K562 (cell line): Measurements from ENCODE around the gene TMEM131L. TPM values are rescaled to one million over a fixed set of nuclear protein-coding genes. Genes with fewer than 3 reads are reported as not detected.

ENCODE experiments used
- DIDO1 ChIP-seq: fragments of 450-650 bp; IDR thresholded peaks from 2 replicates; pipeline ENCODE4 v1.6.1; 2016; ENCODE audit warnings: low read depth, missing biosample characterization, missing genetic modification characterization
- HNRNPK ChIP-seq: fragments of 200-400 bp; formaldehyde crosslinking; IDR thresholded peaks from one replicate; pipeline ENCODE4 v1.6.1; 2018; ENCODE audit warnings: mild to moderate bottlenecking, low read depth, low read length; ENCODE audit not compliant: poor library complexity, severe bottlenecking
- KAT7 ChIP-seq: sonication (generic); formaldehyde crosslinking; IDR thresholded peaks from 2 replicates; pipeline ENCODE4 v1.8.0; 2022; ENCODE audit warnings: missing genetic modification reagents, mild to moderate bottlenecking, borderline replicate concordance
- KHSRP ChIP-seq: fragments of 450-650 bp; IDR thresholded peaks from 2 replicates; pipeline ENCODE4 v1.6.1; 2017
- KLF16 ChIP-seq: IDR thresholded peaks from 2 replicates; pipeline ENCODE4 v1.6.1; 2016; ENCODE audit warnings: antibody characterized with exemption
- NFIX ChIP-seq: fragments of 250-450 bp; sonication (Bioruptor Pico); IDR thresholded peaks from 2 replicates; pipeline ENCODE4 v1.4.0; 2020; ENCODE audit warnings: low read depth, mild to moderate bottlenecking, moderate library complexity
- NONO ChIP-seq, 2 experiments: fragments of 200-400 bp in 1 of 2; fragments of 450-650 bp in 1 of 2; formaldehyde crosslinking in 1 of 2; IDR thresholded peaks; 2 replicates each; pipeline ENCODE4 v1.6.1; 2017; ENCODE audit warnings: low read depth in 2 of 2, mild to moderate bottlenecking in 2 of 2, moderate library complexity in 2 of 2, low read length in 1 of 2
- POLR2AphosphoS5 ChIP-seq: IDR thresholded peaks from 2 replicates; pipeline ENCODE4 v1.6.1; 2011; ENCODE audit warnings: mild to moderate bottlenecking, low read depth, low read length, moderate library complexity; ENCODE audit not compliant: control insufficient read depth, insufficient read depth
- ZBTB1 ChIP-seq: sonication (generic); formaldehyde crosslinking; IDR thresholded peaks from 2 replicates; pipeline ENCODE4 v1.8.1; 2023; ENCODE audit warnings: missing genetic modification reagents, low read depth, mild to moderate bottlenecking, borderline replicate concordance
- ZNF197 ChIP-seq: fragments of 200-800 bp; sonication (Bioruptor generic); IDR thresholded peaks from 2 replicates; pipeline ENCODE4 v1.6.1; 2016; ENCODE audit warnings: low read depth, missing genetic modification characterization, missing compliant biosample characterization
- ZNF444 ChIP-seq: fragments of 250-450 bp; sonication (Bioruptor Pico); IDR thresholded peaks from 2 replicates; pipeline ENCODE4 v1.4.0; 2020; ENCODE audit warnings: mild to moderate bottlenecking, moderate library complexity
- polyA plus RNA-seq, 8 experiments: library from polyadenylated mRNA; depleted of rRNA in 4 of 8; stranded (reverse) in 5 of 8; unstranded in 3 of 8; fragments of >200 nt; fragmentation: Nextera tagmentation in 2 of 8; fragmentation: Illumina TruSeq in 1 of 8; extraction: Ambion mirVana in 2 of 8; extraction: Trizol in 1 of 8; gene quantifications; 2 replicates each; pipeline versions ENCODE4 v1.2.1 to v1.2.3, GENCODE V29; 2011 to 2014; ENCODE audit warnings: inconsistent platforms in 1 of 8, missing spikeins in 1 of 8
- total RNA-seq, 7 experiments: library from RNA; depleted of rRNA in 6 of 7; stranded (reverse); fragments of >200 nt in 6 of 7; fragmentation: Illumina TruSeq in 2 of 7; extraction: Trizol in 2 of 7; gene quantifications; 2 replicates each; pipeline versions ENCODE4 v1.2.1 to v1.2.3, GENCODE V29; 2011 to 2021; ENCODE audit warnings: low replicate concordance in 1 of 7
- TF ChIP-seq, protein P1 (sequence below): fragments of 250-450 bp; sonication (Bioruptor Pico); IDR thresholded peaks from 2 replicates; pipeline ENCODE4 v1.4.0; 2020; ENCODE audit warnings: mild to moderate bottlenecking, moderate library complexity
- TF ChIP-seq, protein P2 (sequence below), 2 experiments: fragments of 250-450 bp in 1 of 2; fragments of 450-650 bp in 1 of 2; sonication (Bioruptor Pico) in 1 of 2; IDR thresholded peaks; 2 replicates each; pipeline versions ENCODE4 v1.6.1 to v1.8.0; 2016 to 2021; ENCODE audit warnings: mild to moderate bottlenecking in 2 of 2, moderate library complexity in 2 of 2, missing compliant biosample characterization in 1 of 2, missing genetic modification characterization in 1 of 2
- TF ChIP-seq, protein P3 (sequence below), 2 experiments: IDR thresholded peaks; 2 replicates each; pipeline ENCODE4 v1.6.1; 2012; ENCODE audit warnings: improper control_type of control experiment in 2 of 2, low read depth in 2 of 2, low read length in 2 of 2, borderline replicate concordance in 1 of 2
- TF ChIP-seq, protein P4 (sequence below), 2 experiments: fragments of 450-650 bp; conservative IDR thresholded peaks; 2 replicates each; pipeline ENCODE4 v1.6.1; 2017; ENCODE audit warnings: mild to moderate bottlenecking in 2 of 2, moderate library complexity in 2 of 2

The TMEM131L gene
- total and polyA plus RNA-seq, 9 of the 15 experiments (the other 6 are each of a cell fraction or from before 2014, with no cell fraction given), result 1.2 to 20.8 (median 12.9) TPM

DNA sequence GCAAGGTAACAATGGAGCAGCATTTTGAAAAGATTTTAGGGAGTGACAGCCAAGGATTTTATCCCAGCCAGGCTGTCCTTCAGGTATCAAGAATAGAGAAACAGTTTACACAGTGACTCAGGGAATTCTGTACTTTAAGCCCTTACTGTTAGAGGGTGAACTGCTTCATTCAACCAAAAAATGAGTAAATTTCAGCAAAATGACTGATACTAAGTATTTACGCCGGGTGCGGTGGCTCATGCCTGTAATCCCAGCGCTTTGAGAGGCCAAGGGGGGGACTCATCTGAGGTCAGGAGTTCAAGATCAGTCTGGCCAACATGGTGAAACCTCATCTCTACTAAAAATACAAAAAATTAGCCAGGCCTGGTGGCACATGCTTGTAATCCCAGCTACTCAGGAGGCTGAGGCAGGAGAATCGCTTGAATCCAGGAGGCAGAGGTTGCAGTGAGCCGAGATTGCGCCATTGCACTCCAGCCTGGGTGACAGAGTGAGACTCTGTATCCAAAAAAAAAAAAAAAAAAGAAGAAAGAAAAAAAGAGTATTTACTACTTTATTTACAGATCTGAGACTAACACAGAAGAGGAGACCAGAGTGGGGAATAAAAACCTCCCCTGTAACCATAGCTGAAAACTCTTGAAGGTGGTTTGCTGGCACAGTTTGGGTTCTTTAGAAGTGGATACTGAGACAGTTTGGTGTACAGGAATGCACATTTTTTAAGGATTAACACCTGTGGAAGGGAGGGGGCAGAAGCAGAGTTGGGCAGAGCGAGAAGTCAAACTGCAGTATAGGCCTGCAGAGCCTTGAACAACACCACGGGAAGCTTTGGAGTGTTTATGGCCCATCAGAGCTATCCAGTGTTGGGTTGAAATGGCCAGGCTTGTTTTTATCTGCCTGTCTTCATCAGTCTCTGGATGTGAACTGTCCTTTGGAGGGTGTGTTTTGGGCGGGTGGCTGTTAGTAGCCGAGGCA, 40.5 kb downstream of the TMEM131L start (continued):
- TF ChIP-seq, protein P1, sequence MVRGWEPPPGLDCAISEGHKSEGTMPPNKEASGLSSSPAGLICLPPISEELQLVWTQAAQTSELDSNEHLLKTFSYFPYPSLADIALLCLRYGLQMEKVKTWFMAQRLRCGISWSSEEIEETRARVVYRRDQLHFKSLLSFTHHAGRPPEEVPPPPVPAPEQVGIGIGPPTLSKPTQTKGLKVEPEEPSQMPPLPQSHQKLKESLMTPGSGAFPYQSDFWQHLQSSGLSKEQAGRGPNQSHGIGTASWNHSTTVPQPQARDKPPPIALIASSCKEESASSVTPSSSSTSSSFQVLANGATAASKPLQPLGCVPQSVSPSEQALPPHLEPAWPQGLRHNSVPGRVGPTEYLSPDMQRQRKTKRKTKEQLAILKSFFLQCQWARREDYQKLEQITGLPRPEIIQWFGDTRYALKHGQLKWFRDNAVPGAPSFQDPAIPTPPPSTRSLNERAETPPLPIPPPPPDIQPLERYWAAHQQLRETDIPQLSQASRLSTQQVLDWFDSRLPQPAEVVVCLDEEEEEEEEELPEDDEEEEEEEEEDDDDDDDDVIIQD (CRISPR knock-in tag), result no peak
- no peak for TF ChIP-seq ZNF197 (CRISPR knock-in tag)
- TF ChIP-seq POLR2AphosphoS5, result no peak
- TF ChIP-seq, protein P2, sequence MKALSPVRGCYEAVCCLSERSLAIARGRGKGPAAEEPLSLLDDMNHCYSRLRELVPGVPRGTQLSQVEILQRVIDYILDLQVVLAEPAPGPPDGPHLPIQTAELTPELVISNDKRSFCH (CRISPR knock-in tag; IDR thresholded peaks at IDR 0.05), result no peak
- TF ChIP-seq, protein P2 (tag; IDR thresholded peaks at IDR 0.05), result no peak
- no peak for TF ChIP-seq HNRNPK
- no peak for TF ChIP-seq KHSRP
- TF ChIP-seq NONO (IDR thresholded peaks at IDR 0.05; ENCODE audit: low read depth in 2 of 2, low read length in 1 of 2), result no peak
- TF ChIP-seq DIDO1 (tag), result no peak
- TF ChIP-seq NFIX, result no peak
- TF ChIP-seq KLF16, result no peak
- TF ChIP-seq KAT7, result no peak
- TF ChIP-seq, protein P3, sequence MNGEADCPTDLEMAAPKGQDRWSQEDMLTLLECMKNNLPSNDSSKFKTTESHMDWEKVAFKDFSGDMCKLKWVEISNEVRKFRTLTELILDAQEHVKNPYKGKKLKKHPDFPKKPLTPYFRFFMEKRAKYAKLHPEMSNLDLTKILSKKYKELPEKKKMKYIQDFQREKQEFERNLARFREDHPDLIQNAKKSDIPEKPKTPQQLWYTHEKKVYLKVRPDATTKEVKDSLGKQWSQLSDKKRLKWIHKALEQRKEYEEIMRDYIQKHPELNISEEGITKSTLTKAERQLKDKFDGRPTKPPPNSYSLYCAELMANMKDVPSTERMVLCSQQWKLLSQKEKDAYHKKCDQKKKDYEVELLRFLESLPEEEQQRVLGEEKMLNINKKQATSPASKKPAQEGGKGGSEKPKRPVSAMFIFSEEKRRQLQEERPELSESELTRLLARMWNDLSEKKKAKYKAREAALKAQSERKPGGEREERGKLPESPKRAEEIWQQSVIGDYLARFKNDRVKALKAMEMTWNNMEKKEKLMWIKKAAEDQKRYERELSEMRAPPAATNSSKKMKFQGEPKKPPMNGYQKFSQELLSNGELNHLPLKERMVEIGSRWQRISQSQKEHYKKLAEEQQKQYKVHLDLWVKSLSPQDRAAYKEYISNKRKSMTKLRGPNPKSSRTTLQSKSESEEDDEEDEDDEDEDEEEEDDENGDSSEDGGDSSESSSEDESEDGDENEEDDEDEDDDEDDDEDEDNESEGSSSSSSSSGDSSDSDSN (IDR thresholded peaks at IDR 0.05; ENCODE audit: borderline replicate concordance in 1 of 2, low read depth in 2 of 2, low read length in 2 of 2), result no peak
- TF ChIP-seq, protein P4, sequence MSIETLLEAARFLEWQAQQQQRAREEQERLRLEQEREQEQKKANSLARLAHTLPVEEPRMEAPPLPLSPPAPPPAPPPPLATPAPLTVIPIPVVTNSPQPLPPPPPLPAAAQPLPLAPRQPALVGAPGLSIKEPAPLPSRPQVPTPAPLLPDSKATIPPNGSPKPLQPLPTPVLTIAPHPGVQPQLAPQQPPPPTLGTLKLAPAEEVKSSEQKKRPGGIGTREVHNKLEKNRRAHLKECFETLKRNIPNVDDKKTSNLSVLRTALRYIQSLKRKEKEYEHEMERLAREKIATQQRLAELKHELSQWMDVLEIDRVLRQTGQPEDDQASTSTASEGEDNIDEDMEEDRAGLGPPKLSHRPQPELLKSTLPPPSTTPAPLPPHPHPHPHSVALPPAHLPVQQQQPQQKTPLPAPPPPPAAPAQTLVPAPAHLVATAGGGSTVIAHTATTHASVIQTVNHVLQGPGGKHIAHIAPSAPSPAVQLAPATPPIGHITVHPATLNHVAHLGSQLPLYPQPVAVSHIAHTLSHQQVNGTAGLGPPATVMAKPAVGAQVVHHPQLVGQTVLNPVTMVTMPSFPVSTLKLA (conservative IDR thresholded peaks at IDR 0.05), result no peak
- TF ChIP-seq ZNF444 (CRISPR knock-in tag), result no peak
- no peak for TF ChIP-seq ZBTB1
